Measurements from ENCODE around the gene FARSA. TPM values are rescaled to one million over a fixed set of nuclear protein-coding genes. Genes with fewer than 3 reads are reported as not detected.

Gene FARSA
- total and polyA plus RNA-seq, 2 of the 13 experiments (the other 11 are each of a cell fraction or from before 2014, with no cell fraction given) = 25.9 to 72.0 TPM

- TF ChIP-seq PCBP1 (IDR thresholded peaks at IDR 0.05; ENCODE audit: borderline replicate concordance, low read depth, low read length) (no peak), ETV6 (CRISPR knock-in tag; conservative IDR thresholded peaks at IDR 0.05) (no peak), SP140L (CRISPR knock-in tag; IDR thresholded peaks at IDR 0.05; ENCODE audit: borderline replicate concordance) (0 out of 2 replicates have a peak, but pooled peaks have one; percentile 78), FOXJ3 (CRISPR knock-in tag; IDR thresholded peaks at IDR 0.05; ENCODE audit: borderline replicate concordance) (no peak), ZNF264 (CRISPR knock-in tag; IDR thresholded peaks at IDR 0.05) (no peak), ZNF790 (CRISPR knock-in tag; IDR thresholded peaks at IDR 0.05; ENCODE audit: borderline replicate concordance) (peak; percentile 83; the same call in 1 of the 2 replicates), ZNF251 (CRISPR knock-in tag; IDR thresholded peaks at IDR 0.05) (no peak), ZNF776 (CRISPR knock-in tag; IDR thresholded peaks at IDR 0.05) (no peak), ZNF850 (CRISPR knock-in tag; conservative IDR thresholded peaks at IDR 0.05) (0 out of 2 replicates have a peak, but pooled peaks have one; percentile 40), CREB1 (IDR thresholded peaks at IDR 0.05) (no peak), CREB1 (CRISPR knock-in tag; IDR thresholded peaks at IDR 0.05) (no peak), MTA1 (CRISPR knock-in tag; IDR thresholded peaks at IDR 0.05; ENCODE audit: borderline replicate concordance) (0 out of 2 replicates have a peak, but pooled peaks have one; percentile 52), NFIB (CRISPR knock-in tag; IDR thresholded peaks at IDR 0.05; ENCODE audit: borderline replicate concordance) (no peak), ZBTB7B (CRISPR knock-in tag; IDR thresholded peaks at IDR 0.05) (peak; percentile 60; the same call in 1 of the 2 replicates), GPBP1L1 (CRISPR knock-in tag; IDR thresholded peaks at IDR 0.05) (no peak), ZNF138 (CRISPR knock-in tag; IDR thresholded peaks at IDR 0.05; ENCODE audit: low read depth) (no peak), ZNF773 (CRISPR knock-in tag; IDR thresholded peaks at IDR 0.05; ENCODE audit: borderline replicate concordance) (no peak), HIC2 (CRISPR knock-in tag; IDR thresholded peaks at IDR 0.05; ENCODE audit: low read depth) (no peak), TGIF2 (CRISPR knock-in tag; IDR thresholded peaks at IDR 0.05) (0 out of 2 replicates have a peak, but pooled peaks have one; percentile 34), TEAD3 (CRISPR knock-in tag; optimal IDR thresholded peaks at IDR 0.05; ENCODE audit: borderline replicate concordance) (no peak), E2F5 (CRISPR knock-in tag; conservative IDR thresholded peaks at IDR 0.05) (peak; percentile 31; the same call in 1 of the 2 replicates), POLR2G (IDR thresholded peaks at IDR 0.05; ENCODE audit: low read depth, low read length) (peak; percentile 97), ZBTB38 (CRISPR knock-in tag; IDR thresholded peaks at IDR 0.05) (peak; percentile 19; the same call in 1 of the 2 replicates), KLF13 (CRISPR knock-in tag; IDR thresholded peaks at IDR 0.05) (no peak), GRHL1 (CRISPR knock-in tag; conservative IDR thresholded peaks at IDR 0.05) (no peak)
Observed at GRCh38 chr19:12956446-12957388, 23.2 kb upstream of the FARSA start, which contains the start of gene GADD45GIP1 (continued).

Measured in HepG2 (cell line).